GM12878 (cell line): ENCODE results near the gene BCAT1. TPM values are rescaled to one million over a fixed set of nuclear protein-coding genes. Genes with fewer than 3 reads are reported as not detected.

Experiments used
- ATAC-seq: fragments of 200-7000 bp; cut with Tn5 transposase; 3 replicates; pipeline ENCODE4 v1.9.1; 2020; ENCODE audit warnings: mild to moderate bottlenecking, moderate library complexity
- BruUV-seq: library from RNA; stranded (reverse); fragments of 400-500 nt; replicated peaks from 2 replicates; lab custom pipeline; 2021; lab: Mats Ljungman, UMichigan
- CTCF ChIA-PET: fragments of 300-600 bp; sonication (Branson Sonifier 250); formaldehyde crosslinking; extraction: SDS; loops from one replicate; lab custom pipeline; 2021; ENCODE audit warnings: inconsistent platforms; lab: Yijun Ruan, JAX
- POLR2A ChIA-PET: fragments of 350-600 bp; formaldehyde crosslinking; extraction: SDS; loops from one replicate; lab custom pipeline; 2021; ENCODE audit warnings: inconsistent platforms; lab: Charles Lee
- RAD21 ChIA-PET: fragments of 300-600 bp; sonication (Branson Sonifier 250); formaldehyde crosslinking; loops from one replicate; lab custom pipeline; 2023; ENCODE audit warnings: antibody characterized with exemption; ENCODE audit not compliant: unreplicated experiment; lab: Charles Lee
- SMC1A ChIA-PET: fragments of 300-600 bp; sonication (Branson Sonifier 250); formaldehyde crosslinking; loops from one replicate; lab custom pipeline; 2023; ENCODE audit not compliant: unreplicated experiment, uncharacterized antibody; lab: Charles Lee
- DNase-seq: peaks from one replicate; pipeline ENCODE4 v3.0.0-alpha.2; 2011; ENCODE audit warnings: low read depth, low spot score
- FAIRE-seq: peaks from 3 replicates; lab custom pipeline; 2011; peaks lifted over from hg19 to GRCh38; lab: Jason Lieb, UNC
- H2AFZ ChIP-seq: 2 replicates; pipeline ENCODE4 v1.6.0; 2011; ENCODE audit warnings: low read depth, low read length, control low read depth; ENCODE audit not compliant: control insufficient read depth
- H3K27ac ChIP-seq: 2 replicates; pipeline ENCODE4 v1.5.1; 2011; ENCODE audit warnings: control low read depth; ENCODE audit not compliant: control insufficient read depth, insufficient read depth
- H3K27me3 ChIP-seq, 2 experiments: replicated peaks in 1 of 2; 2 replicates each; pipeline versions ENCODE4 v1.6.0 to v1.6.1; 2011; ENCODE audit warnings: low read length in 1 of 2; ENCODE audit not compliant: control insufficient read depth in 2 of 2, insufficient read depth in 2 of 2
- H3K36me3 ChIP-seq, 2 experiments: 2 replicates each; pipeline ENCODE4 v1.5.1; 2011; ENCODE audit warnings: low read length in 1 of 2; ENCODE audit not compliant: control insufficient read depth in 2 of 2, insufficient read depth in 2 of 2
- H3K4me1 ChIP-seq: 2 replicates; pipeline ENCODE4 v1.6.1; 2011; ENCODE audit warnings: mild to moderate bottlenecking, low read length, moderate library complexity, mixed read lengths; ENCODE audit not compliant: control insufficient read depth, insufficient read depth
- H3K4me2 ChIP-seq: 2 replicates; pipeline ENCODE4 v1.6.0; 2011; ENCODE audit warnings: control low read depth; ENCODE audit not compliant: control insufficient read depth, insufficient read depth
- H3K4me3 ChIP-seq: fragments of 200-600 bp; sonication (generic); 2 replicates; pipeline ENCODE4 v1.5.1; 2016
- H3K79me2 ChIP-seq: 2 replicates; pipeline ENCODE4 v1.6.0; 2011; ENCODE audit warnings: low read length; ENCODE audit not compliant: control insufficient read depth, insufficient read depth
- H3K9ac ChIP-seq: 2 replicates; pipeline ENCODE4 v1.8.0; 2011; ENCODE audit warnings: low read length, control low read depth, mixed read lengths; ENCODE audit not compliant: control insufficient read depth, insufficient read depth
- H3K9me3 ChIP-seq: replicated peaks from 3 replicates; pipeline ENCODE4 v1.5.1; 2011; ENCODE audit warnings: mild to moderate bottlenecking, low read length; ENCODE audit not compliant: control insufficient read depth, insufficient read depth
- H4K20me1 ChIP-seq: 2 replicates; pipeline ENCODE4 v1.6.0; 2011; ENCODE audit not compliant: control insufficient read depth, insufficient read depth
- E2F8 ChIP-seq: fragments of 450-650 bp; IDR thresholded peaks from 2 replicates; pipeline ENCODE4 v1.6.1; 2018; ENCODE audit warnings: mild to moderate bottlenecking, low read depth, moderate library complexity; ENCODE audit not compliant: partially characterized antibody
- ELK1 ChIP-seq: IDR thresholded peaks from 2 replicates; pipeline ENCODE4 v1.6.1; 2012; ENCODE audit warnings: low read depth, low read length, improper control_type of control experiment
- IKZF2 ChIP-seq, 2 experiments: fragments of 450-650 bp; IDR thresholded peaks; 2 replicates each; pipeline ENCODE4 v1.6.1; 2017; ENCODE audit warnings: mild to moderate bottlenecking in 2 of 2, moderate library complexity in 2 of 2
- PBX3 ChIP-seq: IDR thresholded peaks from 2 replicates; pipeline ENCODE4 v1.6.1; 2011; ENCODE audit warnings: mild to moderate bottlenecking, low read depth, low read length, moderate library complexity; ENCODE audit not compliant: insufficient replicate concordance
- RFX5 ChIP-seq: IDR thresholded peaks from 2 replicates; pipeline ENCODE4 v1.6.1; 2011; ENCODE audit warnings: low read depth, low read length, improper control_type of control experiment
- WGBS: methylation state at CpG from one replicate; pipeline ENCODE4 v1.1.6; 2016; ENCODE audit warnings: low lambda C conversion rate; ENCODE audit not compliant: insufficient replicate concordance, insufficient coverage; ENCODE audit errors: missing lambda C conversion rate; 5-methylcytosine and 5-hydroxymethylcytosine counted together
- in situ Hi-C: fragments of 300-500 bp; cut with MboI; formaldehyde crosslinking; loops from 9 replicates; pipeline ENCODE4 v1.14.3; 2018; ENCODE audit warnings: mixed read lengths
- intact Hi-C: fragments of 100-400 bp; cut with micrococcal nuclease; formaldehyde crosslinking; loops from one replicate; pipeline ENCODE4 v1.14.2; 2022; ENCODE audit not compliant: unreplicated experiment
- polyA plus RNA-seq, 11 experiments: library from polyadenylated mRNA; depleted of rRNA in 4 of 11; unstranded in 6 of 11; stranded (reverse) in 5 of 11; fragments of >200 nt; fragmentation: Nextera tagmentation in 4 of 11; fragmentation: Illumina TruSeq in 1 of 11; extraction: Ambion mirVana in 4 of 11; extraction: Trizol in 1 of 11; gene quantifications; 1 replicate in 1 of 11; 2 replicates in 10 of 11; pipeline versions ENCODE4 v1.2.1 to v1.2.3, GENCODE V29; 2011 to 2016; ENCODE audit warnings: inconsistent platforms in 2 of 11, missing spikeins in 2 of 11, low read depth in 1 of 11
- total RNA-seq, 4 experiments: library from RNA; depleted of rRNA in 3 of 4; stranded (reverse); fragments of >200 nt in 3 of 4; fragmentation: Illumina TruSeq in 1 of 4; extraction: Trizol in 1 of 4; gene quantifications; 2 replicates each; pipeline versions ENCODE4 v1.2.1 to v1.2.3, GENCODE V29; 2013 to 2021
- TF ChIP-seq, protein P1 (sequence below): fragments of 450-650 bp; formaldehyde crosslinking; IDR thresholded peaks from 2 replicates; pipeline ENCODE4 v1.4.0; 2022; ENCODE audit warnings: mild to moderate bottlenecking, moderate library complexity
- TF ChIP-seq, protein P2 (sequence below): fragments of 450-650 bp; formaldehyde crosslinking; IDR thresholded peaks from 2 replicates; pipeline ENCODE4 v1.4.0; 2020; ENCODE audit warnings: mild to moderate bottlenecking, moderate library complexity

The BCAT1 gene
- total and polyA plus RNA-seq, 10 of the 15 experiments (the other 5 are each of a cell fraction or from before 2014, with no cell fraction given), result 26.2 to 187 (median 81.9) TPM

GRCh38 chr12:24906141-24906540, 42.8 kb downstream of the BCAT1 start:
- H3K9ac ChIP-seq, result no peak overlapping the region
- no peak overlapping the region for H2AFZ ChIP-seq
- BruUV-seq, result no TSS peak
- SMC1A ChIA-PET, result interaction anchor here (0.9 to 1.4 kb wide), 3 partner anchors 10 to 53 kb away, joined by 3 to 5 read pairs (median 3); no protein-coding TSS in a partner anchor
- H3K4me1 ChIP-seq, result peaks cover 17% of the 10 kb centered on the region
- no peak overlapping the region for H3K27ac ChIP-seq
- H3K27me3 ChIP-seq, result no peaks in the 10 kb centered on the region
- no peak overlapping the region for H3K4me3 ChIP-seq
- CTCF ChIA-PET, result interaction anchor here (0.7 to 1.6 kb wide), 2 partner anchors 54 to 185 kb away, joined by 3 read pairs; no protein-coding TSS in a partner anchor
- peaks cover 16% of the 10 kb centered on the region for H3K79me2 ChIP-seq
- no peaks in the 10 kb centered on the region; a peak in 1 of 4 replicates for H3K36me3 ChIP-seq
- H4K20me1 ChIP-seq, result no peaks in the 10 kb centered on the region
- DNase-seq (no peak), ATAC-seq (no peak), FAIRE-seq (no peak)
- intact Hi-C loops (no loop called here), in situ Hi-C loops (no loop called here)
- no peak overlapping the region for H3K4me2 ChIP-seq
- RAD21 ChIA-PET, result interaction anchor here (2.2 kb wide), 1 partner anchor 41 kb away, joined by 9 read pairs; the partner anchor contains the start of gene BCAT1
- POLR2A ChIA-PET, result interaction anchor here (0.5 kb wide), 1 partner anchor 23 kb away, joined by 5 read pairs; no protein-coding TSS in a partner anchor
- H3K9me3 ChIP-seq, result no peaks in the 10 kb centered on the region
- 97% methylated on average over 2 of the region's 2 CpGs for WGBS
- TF ChIP-seq IKZF2 (IDR thresholded peaks at IDR 0.05) (no peak), E2F8 (no peak), ELK1 (no peak), RFX5 (no peak), PBX3 (no peak)
- TF ChIP-seq, protein P1, sequence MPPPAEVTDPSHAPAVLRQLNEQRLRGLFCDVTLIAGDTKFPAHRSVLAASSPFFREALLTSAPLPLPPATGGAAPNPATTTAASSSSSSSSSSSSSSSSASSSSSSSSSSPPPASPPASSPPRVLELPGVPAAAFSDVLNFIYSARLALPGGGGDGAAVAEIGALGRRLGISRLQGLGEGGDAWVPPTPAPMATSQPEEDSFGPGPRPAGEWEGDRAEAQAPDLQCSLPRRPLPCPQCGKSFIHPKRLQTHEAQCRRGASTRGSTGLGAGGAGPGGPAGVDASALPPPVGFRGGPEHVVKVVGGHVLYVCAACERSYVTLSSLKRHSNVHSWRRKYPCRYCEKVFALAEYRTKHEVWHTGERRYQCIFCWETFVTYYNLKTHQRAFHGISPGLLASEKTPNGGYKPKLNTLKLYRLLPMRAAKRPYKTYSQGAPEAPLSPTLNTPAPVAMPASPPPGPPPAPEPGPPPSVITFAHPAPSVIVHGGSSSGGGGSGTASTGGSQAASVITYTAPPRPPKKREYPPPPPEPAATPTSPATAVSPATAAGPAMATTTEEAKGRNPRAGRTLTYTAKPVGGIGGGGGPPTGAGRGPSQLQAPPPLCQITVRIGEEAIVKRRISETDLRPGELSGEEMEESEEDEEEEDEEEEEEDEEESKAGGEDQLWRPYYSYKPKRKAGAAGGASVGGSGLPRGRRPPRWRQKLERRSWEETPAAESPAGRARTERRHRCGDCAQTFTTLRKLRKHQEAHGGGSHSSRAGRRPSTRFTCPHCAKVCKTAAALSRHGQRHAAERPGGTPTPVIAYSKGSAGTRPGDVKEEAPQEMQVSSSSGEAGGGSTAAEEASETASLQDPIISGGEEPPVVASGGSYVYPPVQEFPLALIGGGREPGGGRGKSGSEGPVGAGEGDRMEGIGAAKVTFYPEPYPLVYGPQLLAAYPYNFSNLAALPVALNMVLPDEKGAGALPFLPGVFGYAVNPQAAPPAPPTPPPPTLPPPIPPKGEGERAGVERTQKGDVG (CRISPR knock-in tag), result no peak
- TF ChIP-seq, protein P2, sequence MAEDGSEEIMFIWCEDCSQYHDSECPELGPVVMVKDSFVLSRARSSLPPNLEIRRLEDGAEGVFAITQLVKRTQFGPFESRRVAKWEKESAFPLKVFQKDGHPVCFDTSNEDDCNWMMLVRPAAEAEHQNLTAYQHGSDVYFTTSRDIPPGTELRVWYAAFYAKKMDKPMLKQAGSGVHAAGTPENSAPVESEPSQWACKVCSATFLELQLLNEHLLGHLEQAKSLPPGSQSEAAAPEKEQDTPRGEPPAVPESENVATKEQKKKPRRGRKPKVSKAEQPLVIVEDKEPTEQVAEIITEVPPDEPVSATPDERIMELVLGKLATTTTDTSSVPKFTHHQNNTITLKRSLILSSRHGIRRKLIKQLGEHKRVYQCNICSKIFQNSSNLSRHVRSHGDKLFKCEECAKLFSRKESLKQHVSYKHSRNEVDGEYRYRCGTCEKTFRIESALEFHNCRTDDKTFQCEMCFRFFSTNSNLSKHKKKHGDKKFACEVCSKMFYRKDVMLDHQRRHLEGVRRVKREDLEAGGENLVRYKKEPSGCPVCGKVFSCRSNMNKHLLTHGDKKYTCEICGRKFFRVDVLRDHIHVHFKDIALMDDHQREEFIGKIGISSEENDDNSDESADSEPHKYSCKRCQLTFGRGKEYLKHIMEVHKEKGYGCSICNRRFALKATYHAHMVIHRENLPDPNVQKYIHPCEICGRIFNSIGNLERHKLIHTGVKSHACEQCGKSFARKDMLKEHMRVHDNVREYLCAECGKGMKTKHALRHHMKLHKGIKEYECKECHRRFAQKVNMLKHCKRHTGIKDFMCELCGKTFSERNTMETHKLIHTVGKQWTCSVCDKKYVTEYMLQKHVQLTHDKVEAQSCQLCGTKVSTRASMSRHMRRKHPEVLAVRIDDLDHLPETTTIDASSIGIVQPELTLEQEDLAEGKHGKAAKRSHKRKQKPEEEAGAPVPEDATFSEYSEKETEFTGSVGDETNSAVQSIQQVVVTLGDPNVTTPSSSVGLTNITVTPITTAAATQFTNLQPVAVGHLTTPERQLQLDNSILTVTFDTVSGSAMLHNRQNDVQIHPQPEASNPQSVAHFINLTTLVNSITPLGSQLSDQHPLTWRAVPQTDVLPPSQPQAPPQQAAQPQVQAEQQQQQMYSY, result no peak
